Hematopoietic multipotent progenitor cell (in vitro differentiated cells): Measurements from ENCODE around the gene PRRC2C. TPM values are rescaled to one million over a fixed set of nuclear protein-coding genes. Genes with fewer than 3 reads are reported as not detected.
"Not testable (repeated sequence)": the region's sequence is repeated elsewhere in the genome, so short reads cannot be mapped to it uniquely, and the experiment has no call there.

ENCODE experiments used
- DNase-seq, 3 donors: peaks; one replicate each; pipeline ENCODE4 v3.0.0-alpha.2; 2011 to 2015; ENCODE audit warnings: low read depth in 2 of 3, low spot score in 2 of 3
- total RNA-seq: library from RNA; depleted of rRNA; stranded (reverse); fragments of >200 nt; gene quantifications from one replicate; pipeline ENCODE4 v1.2.3, GENCODE V29; 2012

PRRC2C gene
- total RNA-seq, 1 donor, result 45.2 TPM

GRCh38 chr1:171581766-171582165 lies 96.4 kb downstream of the PRRC2C start:
- peak in 1 of 3 donors; percentile 5 for DNase-seq

- no peak for DNase-seq
Observed at GRCh38 chr1:171582589-171582988, 97.3 kb downstream of the PRRC2C start.

GRCh38 chr1:171583591-171584201 lies 98.4 kb downstream of the PRRC2C start:
- no peak for DNase-seq

- DNase-seq, result no peak
Observed at GRCh38 chr1:171585715-171586114, 100.4 kb downstream of the PRRC2C start.

GRCh38 chr1:171588230-171588629 lies 102.9 kb downstream of the PRRC2C start:
- DNase-seq, result no peak

- no peak for DNase-seq
Observed at GRCh38 chr1:171590022-171590421, 104.7 kb downstream of the PRRC2C start.

GRCh38 chr1:171595324-171595723 lies 110.0 kb downstream of the PRRC2C start:
- no peak for DNase-seq

- no peak for DNase-seq
Observed at GRCh38 chr1:171596119-171596518, 110.8 kb downstream of the PRRC2C start.

GRCh38 chr1:171596705-171597104 lies 111.4 kb downstream of the PRRC2C start:
- DNase-seq, result no peak

GRCh38 chr1:171597203-171597602 lies 111.9 kb downstream of the PRRC2C start:
- no peak for DNase-seq

GRCh38 chr1:171600310-171600709 lies 115.0 kb downstream of the PRRC2C start:
- DNase-seq, result not testable (repeated sequence)

- no peak for DNase-seq
Observed at GRCh38 chr1:171600862-171601261, 115.5 kb downstream of the PRRC2C start.

- not testable (repeated sequence) for DNase-seq
Observed at GRCh38 chr1:171603042-171603441, 117.7 kb downstream of the PRRC2C start.

GRCh38 chr1:171606402-171606941 lies 121.1 kb downstream of the PRRC2C start:
- DNase-seq, result no peak

- no peak for DNase-seq
Observed at GRCh38 chr1:171610385-171610784, 125.1 kb downstream of the PRRC2C start.

GRCh38 chr1:171611306-171611705 lies 126.0 kb downstream of the PRRC2C start:
- no peak for DNase-seq

GRCh38 chr1:171613282-171613681 lies 128.0 kb downstream of the PRRC2C start:
- no peak for DNase-seq

GRCh38 chr1:171615122-171615906 lies 130.0 kb downstream of the PRRC2C start:
- not testable (repeated sequence) for DNase-seq

- no peak for DNase-seq
Observed at GRCh38 chr1:171616586-171616985, 131.3 kb downstream of the PRRC2C start.

GRCh38 chr1:171622152-171622462 lies 136.8 kb downstream of the PRRC2C start, which contains the start of gene MYOCOS:
MYOCOS (plus strand) TSS chr1:171622243; CDS start chr1:171623884, 1,641 bp downstream.
- no peak for DNase-seq

- DNase-seq, result no peak
Observed at GRCh38 chr1:171623651-171624331, 138.5 kb downstream of the PRRC2C start.
